ENCODE results near the gene TTC39A. TPM values are rescaled to one million over a fixed set of nuclear protein-coding genes. Genes with fewer than 3 reads are reported as not detected.

The TTC39A gene
- total and polyA plus RNA-seq, 2 of the 13 experiments (the other 11 are each of a cell fraction or from before 2014, with no cell fraction given) = 0.33 to 1.5 TPM

DNA sequence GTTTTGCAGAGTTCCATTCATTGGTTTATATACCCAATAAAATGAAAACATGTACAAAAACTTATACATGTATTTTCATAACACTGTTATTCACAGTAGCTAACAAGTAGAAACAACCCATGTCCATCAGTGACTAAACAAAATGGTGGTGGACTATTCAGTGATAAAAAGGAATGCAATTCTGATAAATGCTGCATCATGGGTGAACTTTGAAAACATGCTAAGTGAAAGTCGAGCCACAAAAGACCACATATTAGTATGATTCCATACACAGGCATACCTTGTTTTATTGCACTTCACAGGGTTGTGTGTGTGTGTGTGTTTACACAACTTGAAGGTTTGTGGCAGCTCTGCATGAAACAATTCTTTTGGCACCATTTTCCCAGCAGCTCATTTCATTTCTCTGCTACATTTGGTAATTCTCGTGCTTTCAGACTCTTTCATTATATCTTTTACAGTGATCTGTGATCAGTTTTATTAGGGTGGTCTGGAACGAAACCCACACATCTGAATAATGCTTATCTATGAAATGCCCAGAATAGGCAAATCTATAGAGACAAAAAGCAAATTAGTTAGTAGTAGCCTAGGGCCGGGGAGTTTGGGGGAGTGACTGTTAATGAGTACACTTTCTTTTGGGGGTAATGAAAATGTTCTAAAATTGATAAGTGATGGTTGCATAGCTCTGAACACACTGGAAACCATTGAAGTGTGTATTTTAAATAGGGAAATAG is 67.0 kb downstream of the TTC39A start:
- no TSS peak for BruUV-seq (replicated peaks)
- intact Hi-C loops (cut with micrococcal nuclease; ENCODE audit: unreplicated experiment) (no loop called here), in situ Hi-C loops (cut with HindIII; ENCODE audit: extremely low pct_ligation_motif_present, low pct_unique_long_range_greater_than_20kb) (no loop called here)
- 95% methylated on average over 4 of the region's 4 CpGs for WGBS (ENCODE audit: low lambda C conversion rate)
- Histone ChIP-seq H3K27me3 (ENCODE audit: control insufficient read depth in 1 of 2, insufficient read depth in 2 of 2, low read length in 2 of 2) (no peaks in the 10 kb centered on the region), H2AFZ (ENCODE audit: low read length) (no peak overlapping the region), H3K9me3 (ENCODE audit: low read length) (no peaks in the 10 kb centered on the region), H3K4me2 (ENCODE audit: low read depth, low read length) (no peak overlapping the region), H3K36me3 (replicated peaks in 1 of 2; ENCODE audit: control insufficient read depth in 1 of 2, insufficient read depth in 2 of 2, low read length in 2 of 2) (no peaks in the 10 kb centered on the region; a peak in 1 of 5 replicates), H3K4me3 (replicated peaks in 1 of 3; ENCODE audit: insufficient read depth in 1 of 3, low read depth in 2 of 3, low read length in 3 of 3) (no peak overlapping the region), H3K4me1 (ENCODE audit: insufficient read depth, low read length) (no peaks in the 10 kb centered on the region), H3K9ac (ENCODE audit: insufficient read depth, low read depth, low read length) (no peak overlapping the region), H3K27ac (ENCODE audit: extremely low read length, insufficient read depth, low read length) (no peak overlapping the region), H4K20me1 (ENCODE audit: insufficient read depth, low read length) (peaks cover 36% of the 10 kb centered on the region; the same call in 1 of the 2 replicates), H3K79me2 (ENCODE audit: insufficient read depth, low read length) (peaks cover 56% of the 10 kb centered on the region)
- ChIA-PET CTCF (ENCODE audit: low intra/inter-chr PET ratio, low total read pairs) (no interaction called here), POLR2A (no interaction called here)
- ATAC-seq (no peak), DNase-seq (ENCODE audit: low spot score) (no peak), FAIRE-seq (no peak)
- TF ChIP-seq ZNF101 (CRISPR knock-in tag; IDR thresholded peaks at IDR 0.05; ENCODE audit: borderline replicate concordance, low read depth) (no peak), HNRNPUL1 (IDR thresholded peaks at IDR 0.05; ENCODE audit: low read depth, low read length) (no peak), KLF16 (CRISPR knock-in tag; IDR thresholded peaks at IDR 0.05) (no peak), ZNF446 (CRISPR knock-in tag; IDR thresholded peaks at IDR 0.05) (no peak), ZNF841 (CRISPR knock-in tag; IDR thresholded peaks at IDR 0.05; ENCODE audit: borderline replicate concordance) (no peak), ATF7-NPFF (CRISPR knock-in tag; IDR thresholded peaks at IDR 0.05; ENCODE audit: low read depth) (no peak), ZNF569 (CRISPR knock-in tag; IDR thresholded peaks at IDR 0.05; ENCODE audit: borderline replicate concordance) (no peak)
- TF ChIP-seq, protein P1, sequence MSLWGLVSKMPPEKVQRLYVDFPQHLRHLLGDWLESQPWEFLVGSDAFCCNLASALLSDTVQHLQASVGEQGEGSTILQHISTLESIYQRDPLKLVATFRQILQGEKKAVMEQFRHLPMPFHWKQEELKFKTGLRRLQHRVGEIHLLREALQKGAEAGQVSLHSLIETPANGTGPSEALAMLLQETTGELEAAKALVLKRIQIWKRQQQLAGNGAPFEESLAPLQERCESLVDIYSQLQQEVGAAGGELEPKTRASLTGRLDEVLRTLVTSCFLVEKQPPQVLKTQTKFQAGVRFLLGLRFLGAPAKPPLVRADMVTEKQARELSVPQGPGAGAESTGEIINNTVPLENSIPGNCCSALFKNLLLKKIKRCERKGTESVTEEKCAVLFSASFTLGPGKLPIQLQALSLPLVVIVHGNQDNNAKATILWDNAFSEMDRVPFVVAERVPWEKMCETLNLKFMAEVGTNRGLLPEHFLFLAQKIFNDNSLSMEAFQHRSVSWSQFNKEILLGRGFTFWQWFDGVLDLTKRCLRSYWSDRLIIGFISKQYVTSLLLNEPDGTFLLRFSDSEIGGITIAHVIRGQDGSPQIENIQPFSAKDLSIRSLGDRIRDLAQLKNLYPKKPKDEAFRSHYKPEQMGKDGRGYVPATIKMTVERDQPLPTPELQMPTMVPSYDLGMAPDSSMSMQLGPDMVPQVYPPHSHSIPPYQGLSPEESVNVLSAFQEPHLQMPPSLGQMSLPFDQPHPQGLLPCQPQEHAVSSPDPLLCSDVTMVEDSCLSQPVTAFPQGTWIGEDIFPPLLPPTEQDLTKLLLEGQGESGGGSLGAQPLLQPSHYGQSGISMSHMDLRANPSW (CRISPR knock-in tag; IDR thresholded peaks at IDR 0.05; ENCODE audit: borderline replicate concordance) = no peak
- TF ChIP-seq, protein P2, sequence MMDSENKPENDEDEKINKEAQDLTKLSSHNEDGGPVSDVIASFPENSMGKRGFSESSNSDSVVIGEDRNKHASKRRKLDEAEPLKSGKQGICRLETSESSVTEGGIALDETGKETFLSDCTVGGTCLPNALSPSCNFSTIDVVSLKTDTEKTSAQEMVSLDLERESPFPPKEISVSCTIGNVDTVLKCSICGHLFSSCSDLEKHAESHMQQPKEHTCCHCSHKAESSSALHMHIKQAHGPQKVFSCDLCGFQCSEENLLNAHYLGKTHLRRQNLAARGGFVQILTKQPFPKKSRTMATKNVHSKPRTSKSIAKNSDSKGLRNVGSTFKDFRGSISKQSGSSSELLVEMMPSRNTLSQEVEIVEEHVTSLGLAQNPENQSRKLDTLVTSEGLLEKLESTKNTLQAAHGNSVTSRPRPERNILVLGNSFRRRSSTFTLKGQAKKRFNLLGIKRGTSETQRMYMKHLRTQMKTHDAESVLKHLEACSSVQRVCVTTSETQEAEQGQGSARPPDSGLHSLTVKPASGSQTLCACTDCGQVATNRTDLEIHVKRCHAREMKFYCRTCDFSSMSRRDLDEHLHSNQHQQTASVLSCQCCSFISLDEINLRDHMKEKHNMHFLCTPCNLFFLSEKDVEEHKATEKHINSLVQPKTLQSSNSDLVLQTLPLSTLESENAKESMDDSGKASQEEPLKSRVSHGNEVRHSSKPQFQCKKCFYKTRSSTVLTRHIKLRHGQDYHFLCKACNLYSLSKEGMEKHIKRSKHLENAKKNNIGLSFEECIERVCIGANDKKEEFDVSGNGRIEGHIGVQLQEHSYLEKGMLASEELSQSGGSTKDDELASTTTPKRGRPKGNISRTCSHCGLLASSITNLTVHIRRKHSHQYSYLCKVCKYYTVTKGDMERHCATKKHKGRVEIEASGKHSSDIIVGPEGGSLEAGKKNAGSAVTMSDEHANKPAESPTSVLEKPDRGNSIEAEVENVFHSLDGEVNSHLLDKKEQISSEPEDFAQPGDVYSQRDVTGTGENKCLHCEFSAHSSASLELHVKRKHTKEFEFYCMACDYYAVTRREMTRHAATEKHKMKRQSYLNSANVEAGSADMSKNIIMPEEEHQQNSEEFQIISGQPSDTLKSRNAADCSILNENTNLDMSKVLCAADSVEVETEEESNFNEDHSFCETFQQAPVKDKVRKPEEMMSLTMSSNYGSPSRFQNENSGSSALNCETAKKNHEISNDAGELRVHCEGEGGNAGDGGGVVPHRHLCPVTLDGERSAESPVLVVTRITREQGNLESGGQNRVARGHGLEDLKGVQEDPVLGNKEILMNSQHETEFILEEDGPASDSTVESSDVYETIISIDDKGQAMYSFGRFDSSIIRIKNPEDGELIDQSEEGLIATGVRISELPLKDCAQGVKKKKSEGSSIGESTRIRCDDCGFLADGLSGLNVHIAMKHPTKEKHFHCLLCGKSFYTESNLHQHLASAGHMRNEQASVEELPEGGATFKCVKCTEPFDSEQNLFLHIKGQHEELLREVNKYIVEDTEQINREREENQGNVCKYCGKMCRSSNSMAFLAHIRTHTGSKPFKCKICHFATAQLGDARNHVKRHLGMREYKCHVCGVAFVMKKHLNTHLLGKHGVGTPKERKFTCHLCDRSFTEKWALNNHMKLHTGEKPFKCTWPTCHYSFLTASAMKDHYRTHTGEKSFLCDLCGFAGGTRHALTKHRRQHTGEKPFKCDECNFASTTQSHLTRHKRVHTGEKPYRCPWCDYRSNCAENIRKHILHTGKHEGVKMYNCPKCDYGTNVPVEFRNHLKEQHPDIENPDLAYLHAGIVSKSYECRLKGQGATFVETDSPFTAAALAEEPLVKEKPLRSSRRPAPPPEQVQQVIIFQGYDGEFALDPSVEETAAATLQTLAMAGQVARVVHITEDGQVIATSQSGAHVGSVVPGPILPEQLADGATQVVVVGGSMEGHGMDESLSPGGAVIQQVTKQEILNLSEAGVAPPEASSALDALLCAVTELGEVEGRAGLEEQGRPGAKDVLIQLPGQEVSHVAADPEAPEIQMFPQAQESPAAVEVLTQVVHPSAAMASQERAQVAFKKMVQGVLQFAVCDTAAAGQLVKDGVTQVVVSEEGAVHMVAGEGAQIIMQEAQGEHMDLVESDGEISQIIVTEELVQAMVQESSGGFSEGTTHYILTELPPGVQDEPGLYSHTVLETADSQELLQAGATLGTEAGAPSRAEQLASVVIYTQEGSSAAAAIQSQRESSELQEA (CRISPR knock-in tag; IDR thresholded peaks at IDR 0.05; ENCODE audit: not compliant biosample characterization) = no peak
- TF ChIP-seq, protein P3, sequence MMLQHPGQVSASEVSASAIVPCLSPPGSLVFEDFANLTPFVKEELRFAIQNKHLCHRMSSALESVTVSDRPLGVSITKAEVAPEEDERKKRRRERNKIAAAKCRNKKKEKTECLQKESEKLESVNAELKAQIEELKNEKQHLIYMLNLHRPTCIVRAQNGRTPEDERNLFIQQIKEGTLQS (CRISPR knock-in tag; IDR thresholded peaks at IDR 0.05) = no peak
